ENCODE measurements around the gene VWA7. TPM values are rescaled to one million over a fixed set of nuclear protein-coding genes. Genes with fewer than 3 reads are reported as not detected.

The VWA7 gene
- total RNA-seq, 1 experiment from 2014 or later, result 2.5 TPM

- H3K27ac Mint-ChIP-seq, result peak overlapping the region; percentile 71 to 98 (median 97); a peak in 6 of 7 replicates
- Histone ChIP-seq H2AFZ (ENCODE audit: low read length) (no peak overlapping the region), H3K9ac (ENCODE audit: extremely low read depth, insufficient read length, low read length) (no peak overlapping the region), H3K23me2 (ENCODE audit: insufficient read length, low read depth, low read length, poor library complexity, severe bottlenecking) (peaks cover 20% of the 10 kb centered on the region), H2BK20ac (ENCODE audit: low read depth, low read length, poor library complexity, severe bottlenecking) (no peak overlapping the region), H3K56ac (ENCODE audit: insufficient read length, low read depth, low read length) (no peak overlapping the region), H2BK12ac (ENCODE audit: insufficient read length, low read depth, low read length) (no peak overlapping the region), H2AK5ac (ENCODE audit: insufficient read length, low read length) (no peak overlapping the region), H3K79me2 (ENCODE audit: insufficient read depth, low read length) (peaks cover 3% of the 10 kb centered on the region; the same call in 1 of the 2 replicates), H3K23ac (ENCODE audit: insufficient read length, low read depth, low read length) (no peak overlapping the region), H3K9me3 (ENCODE audit: control insufficient read depth, low read depth, low read length) (no peaks in the 10 kb centered on the region), H4K91ac (ENCODE audit: insufficient read length, low read depth, low read length) (no peak overlapping the region), H3K14ac (ENCODE audit: insufficient read depth, low read length) (no peak overlapping the region), H4K20me1 (ENCODE audit: control insufficient read depth, insufficient read depth, insufficient read length) (no peaks in the 10 kb centered on the region), H3K27me3 (ENCODE audit: insufficient read depth, low read length) (no peaks in the 10 kb centered on the region), H3T11ph (ENCODE audit: low read length) (no peak overlapping the region), H3K27ac (ENCODE audit: insufficient read length, low read depth, low read length) (no peak overlapping the region), H3K4ac (ENCODE audit: low read depth, low read length) (no peak overlapping the region), H4K8ac (replicated peaks; ENCODE audit: insufficient read length, low read depth, low read length) (no peak overlapping the region), H3K4me1 (ENCODE audit: insufficient read depth, low read length) (peaks cover 5% of the 10 kb centered on the region; the same call in 1 of the 2 replicates), H2BK15ac (ENCODE audit: low read depth, low read length) (no peak overlapping the region), H2BK120ac (ENCODE audit: low read depth, low read length, poor library complexity, severe bottlenecking) (no peak overlapping the region), H4K5ac (ENCODE audit: insufficient read length, low read depth, low read length) (no peak overlapping the region), H2BK5ac (ENCODE audit: insufficient read length, low read length) (no peak overlapping the region), H3K4me2 (ENCODE audit: insufficient read depth, insufficient read length, low read length) (no peak overlapping the region), H3K79me1 (ENCODE audit: insufficient read depth, low read depth, low read length, poor library complexity, severe bottlenecking) (no peaks in the 10 kb centered on the region), H3K18ac (ENCODE audit: insufficient read length, low read depth, low read length) (no peak overlapping the region)
- no peaks in the 10 kb centered on the region; a peak in 2 of 5 replicates for H3K9me3 Mint-ChIP-seq
- H3K27me3 Mint-ChIP-seq (ENCODE audit: low read depth), result no peaks in the 10 kb centered on the region
- TF ChIP-seq CTCF (conservative IDR thresholded peaks at IDR 0.05), result no peak
- DNase-seq, result peak; percentile 39
- H3K36me3 Mint-ChIP-seq (ENCODE audit: insufficient read depth in 1 of 3, low read depth in 3 of 3), result peaks cover 43 to 74% (median 67%) of the 10 kb centered on the region in 3 experiments
- H3K4me1 Mint-ChIP-seq, result peaks cover 29 to 31% of the 10 kb centered on the region in 2 experiments
- no CpG with 5 or more reads among the region's 11 CpGs for WGBS (ENCODE audit: extremely low coverage, insufficient read length, low lambda C conversion rate)
- peak overlapping the region; percentile 83 to 98 for H3K4me3 Mint-ChIP-seq
Measured at GRCh38 chr6:31730631-31731086, 46.5 kb downstream of the VWA7 start.

Measured in H9 (cell line).